OCI-LY3 (cell line): Measurements from ENCODE around the gene ZBTB7C.

Experiments used
- EZH2phosphoT487 ChIP-seq: fragments of 200-600 bp; shearing (Covaris generic); IDR thresholded peaks from 2 replicates; pipeline ENCODE4 v1.6.1; 2018; ENCODE audit warnings: antibody characterized with exemption, mixed run types, low read depth
- TF ChIP-seq, protein P1 (sequence below): fragments of 200-600, 300-600 bp; sonication (generic); IDR thresholded peaks from 2 replicates; pipeline ENCODE4 v1.5.1; 2014; ENCODE audit warnings: antibody characterized with exemption, low read length, low read depth

DNA sequence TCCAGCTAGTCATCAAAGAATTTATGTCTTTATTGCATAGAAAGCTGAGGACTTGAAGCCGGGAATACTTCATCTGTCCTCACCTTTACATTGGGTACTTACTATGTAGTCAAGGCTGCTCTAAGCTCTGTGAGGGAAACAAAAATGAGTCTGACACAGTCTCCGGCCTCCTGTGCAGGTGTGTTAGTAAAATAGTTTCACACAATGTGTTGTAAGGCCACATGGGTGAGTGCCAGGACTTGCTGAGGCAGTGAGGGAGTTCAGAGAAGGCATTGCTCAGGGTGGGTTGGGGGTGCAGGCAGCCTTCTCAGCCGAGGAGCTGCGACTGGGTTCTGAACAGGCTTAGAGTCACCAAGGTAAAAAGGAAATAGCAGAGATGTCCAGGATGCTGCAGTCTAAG, 424.2 kb downstream of the ZBTB7C start:
- TF ChIP-seq, protein P1, sequence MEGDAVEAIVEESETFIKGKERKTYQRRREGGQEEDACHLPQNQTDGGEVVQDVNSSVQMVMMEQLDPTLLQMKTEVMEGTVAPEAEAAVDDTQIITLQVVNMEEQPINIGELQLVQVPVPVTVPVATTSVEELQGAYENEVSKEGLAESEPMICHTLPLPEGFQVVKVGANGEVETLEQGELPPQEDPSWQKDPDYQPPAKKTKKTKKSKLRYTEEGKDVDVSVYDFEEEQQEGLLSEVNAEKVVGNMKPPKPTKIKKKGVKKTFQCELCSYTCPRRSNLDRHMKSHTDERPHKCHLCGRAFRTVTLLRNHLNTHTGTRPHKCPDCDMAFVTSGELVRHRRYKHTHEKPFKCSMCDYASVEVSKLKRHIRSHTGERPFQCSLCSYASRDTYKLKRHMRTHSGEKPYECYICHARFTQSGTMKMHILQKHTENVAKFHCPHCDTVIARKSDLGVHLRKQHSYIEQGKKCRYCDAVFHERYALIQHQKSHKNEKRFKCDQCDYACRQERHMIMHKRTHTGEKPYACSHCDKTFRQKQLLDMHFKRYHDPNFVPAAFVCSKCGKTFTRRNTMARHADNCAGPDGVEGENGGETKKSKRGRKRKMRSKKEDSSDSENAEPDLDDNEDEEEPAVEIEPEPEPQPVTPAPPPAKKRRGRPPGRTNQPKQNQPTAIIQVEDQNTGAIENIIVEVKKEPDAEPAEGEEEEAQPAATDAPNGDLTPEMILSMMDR, result no peak
- TF ChIP-seq EZH2phosphoT487, result no peak
